Brain microvascular endothelial cell (primary cell): ENCODE data around the gene DNAJC13.

Experiments
- DNase-seq: peaks from one replicate; pipeline ENCODE4 v3.0.0-alpha.2; 2020
- H3K27ac ChIP-seq: fragments of 250-450 bp; sonication (Bioruptor Pico); 2 replicates; pipeline ENCODE4 v1.5.1; 2020; ENCODE audit warnings: mild to moderate bottlenecking, moderate library complexity
- H3K27me3 ChIP-seq: fragments of 250-450 bp; sonication (Bioruptor Pico); replicated peaks from 2 replicates; pipeline ENCODE4 v1.5.1; 2020; ENCODE audit warnings: mild to moderate bottlenecking
- H3K36me3 ChIP-seq: fragments of 250-450 bp; sonication (Bioruptor Pico); replicated peaks from 2 replicates; pipeline ENCODE4 v1.5.1; 2020; ENCODE audit warnings: mild to moderate bottlenecking
- H3K4me3 ChIP-seq: 2 replicates; pipeline ENCODE4 v1.5.1; 2011; ENCODE audit warnings: low read depth, mild to moderate bottlenecking, control low read depth, low read length, moderate library complexity
- in situ Hi-C: cut with HindIII; loops from 2 replicates; pipeline ENCODE4 v1.10.0; 2017; ENCODE audit warnings: low sequenced_read_pairs, low pct_ligation_motif_present
- TF ChIP-seq, protein P1 (sequence below): IDR thresholded peaks from 2 replicates; pipeline ENCODE4 v1.5.1; 2011; ENCODE audit warnings: low read depth, mild to moderate bottlenecking, moderate library complexity, low read length, control low read depth, inconsistent platforms; ENCODE audit errors: missing control alignments

The DNAJC13 gene

DNA sequence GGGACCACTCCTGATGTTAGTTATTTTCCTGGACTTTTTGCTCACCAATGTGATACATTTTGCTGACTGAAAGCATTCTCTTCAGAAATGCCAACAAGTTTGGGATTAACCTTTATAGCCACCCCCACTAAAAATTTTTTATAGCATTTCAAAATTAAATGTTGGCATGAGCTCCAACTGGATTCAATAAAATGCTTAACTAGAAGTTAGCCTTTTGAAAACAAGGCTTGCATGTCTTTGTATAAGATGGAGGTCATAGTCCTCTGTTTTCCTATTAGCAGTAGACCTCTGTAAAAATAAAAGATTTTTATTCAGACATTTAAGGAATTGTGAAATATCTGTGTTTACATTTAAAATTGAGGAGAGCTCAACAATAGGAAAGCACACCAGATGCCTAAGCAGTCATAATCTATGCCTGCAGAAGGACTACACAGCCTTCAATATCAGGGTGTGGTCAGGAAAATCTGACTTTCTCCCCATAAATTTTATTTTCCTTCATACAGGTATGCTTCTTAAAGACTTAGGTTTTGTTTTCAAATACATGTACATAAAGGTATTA, 87.2 kb downstream of the DNAJC13 start:
- no peaks in the 10 kb centered on the region for H3K27me3 ChIP-seq
- in situ Hi-C loops = no loop called here
- TF ChIP-seq, protein P1, sequence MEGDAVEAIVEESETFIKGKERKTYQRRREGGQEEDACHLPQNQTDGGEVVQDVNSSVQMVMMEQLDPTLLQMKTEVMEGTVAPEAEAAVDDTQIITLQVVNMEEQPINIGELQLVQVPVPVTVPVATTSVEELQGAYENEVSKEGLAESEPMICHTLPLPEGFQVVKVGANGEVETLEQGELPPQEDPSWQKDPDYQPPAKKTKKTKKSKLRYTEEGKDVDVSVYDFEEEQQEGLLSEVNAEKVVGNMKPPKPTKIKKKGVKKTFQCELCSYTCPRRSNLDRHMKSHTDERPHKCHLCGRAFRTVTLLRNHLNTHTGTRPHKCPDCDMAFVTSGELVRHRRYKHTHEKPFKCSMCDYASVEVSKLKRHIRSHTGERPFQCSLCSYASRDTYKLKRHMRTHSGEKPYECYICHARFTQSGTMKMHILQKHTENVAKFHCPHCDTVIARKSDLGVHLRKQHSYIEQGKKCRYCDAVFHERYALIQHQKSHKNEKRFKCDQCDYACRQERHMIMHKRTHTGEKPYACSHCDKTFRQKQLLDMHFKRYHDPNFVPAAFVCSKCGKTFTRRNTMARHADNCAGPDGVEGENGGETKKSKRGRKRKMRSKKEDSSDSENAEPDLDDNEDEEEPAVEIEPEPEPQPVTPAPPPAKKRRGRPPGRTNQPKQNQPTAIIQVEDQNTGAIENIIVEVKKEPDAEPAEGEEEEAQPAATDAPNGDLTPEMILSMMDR = no peak
- peaks cover 63% of the 10 kb centered on the region for H3K36me3 ChIP-seq
- DNase-seq = no peak
- H3K27ac ChIP-seq = no peak overlapping the region
- no peak overlapping the region for H3K4me3 ChIP-seq

DNA sequence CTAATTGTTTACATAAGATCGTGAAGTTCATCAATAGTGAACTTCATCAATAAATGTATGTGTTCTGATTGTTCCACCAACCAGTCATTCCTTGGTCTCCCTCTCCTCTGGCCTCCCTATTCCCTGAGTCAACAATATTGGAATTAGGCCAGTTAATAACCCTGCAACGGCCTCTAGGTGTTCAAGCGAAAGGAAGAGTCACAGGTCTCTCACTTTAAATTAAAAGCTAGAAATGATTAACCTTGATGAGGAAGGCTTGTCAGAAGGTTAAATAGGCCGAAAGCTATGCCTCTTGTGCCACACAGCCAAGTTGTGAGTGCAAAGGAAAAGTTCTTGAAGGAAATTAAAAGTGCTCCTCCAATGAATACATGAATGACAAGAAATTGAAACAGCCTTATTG, 90.4 kb downstream of the DNAJC13 start:
- in situ Hi-C loops = no loop called here
- Histone ChIP-seq H3K27ac (no peak overlapping the region), H3K36me3 (peaks cover 43% of the 10 kb centered on the region), H3K27me3 (no peaks in the 10 kb centered on the region), H3K4me3 (no peak overlapping the region)
- no peak for DNase-seq
- TF ChIP-seq, protein P1 = no peak

DNA sequence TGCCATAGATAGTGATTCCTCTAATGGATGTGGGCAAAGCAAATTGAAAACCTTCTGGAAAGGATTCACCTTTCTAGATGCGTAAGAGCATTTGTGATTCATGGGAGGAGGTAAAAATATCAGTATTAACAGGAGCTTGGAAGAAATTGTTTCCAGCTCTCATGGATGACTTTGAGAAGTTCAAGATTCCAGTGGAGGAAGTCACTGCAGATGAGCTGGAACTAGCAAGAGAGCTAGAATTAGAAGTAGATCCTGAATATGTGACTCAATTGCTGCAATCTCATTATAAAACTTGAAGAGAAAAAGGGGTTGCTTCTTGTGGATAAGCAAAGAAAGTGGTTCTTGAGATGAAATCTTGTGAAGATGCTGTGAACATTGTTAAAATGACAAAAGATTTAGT, 91.8 kb downstream of the DNAJC13 start:
- Histone ChIP-seq H3K4me3 (no peak overlapping the region), H3K27me3 (no peaks in the 10 kb centered on the region), H3K27ac (no peak overlapping the region), H3K36me3 (peaks cover 46% of the 10 kb centered on the region)
- TF ChIP-seq, protein P1 = no peak
- in situ Hi-C loops = no loop called here
- no peak for DNase-seq

DNA sequence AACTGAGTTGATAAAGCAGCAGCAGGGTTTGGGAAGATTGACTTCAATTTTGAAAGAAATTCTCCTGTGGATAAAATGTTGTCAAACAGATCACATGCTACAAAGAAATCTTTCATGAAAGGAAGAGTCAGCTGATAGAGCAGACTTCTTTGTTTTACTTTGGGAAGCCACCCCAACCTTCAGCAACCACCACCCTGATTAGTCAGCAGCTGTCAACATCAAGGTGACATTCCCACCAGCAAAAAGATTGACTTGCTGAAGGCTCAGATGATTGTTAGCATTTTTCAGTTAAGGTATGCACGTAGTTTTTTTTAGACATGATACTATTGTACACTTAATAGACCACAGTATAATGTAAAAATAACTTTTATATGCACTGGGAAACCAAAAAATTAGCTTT, 92.2 kb downstream of the DNAJC13 start:
- H3K27ac ChIP-seq = no peak overlapping the region
- DNase-seq = no peak
- in situ Hi-C loops = no loop called here
- no peaks in the 10 kb centered on the region for H3K27me3 ChIP-seq
- TF ChIP-seq, protein P1 = no peak
- H3K36me3 ChIP-seq = peaks cover 50% of the 10 kb centered on the region
- no peak overlapping the region for H3K4me3 ChIP-seq

DNA sequence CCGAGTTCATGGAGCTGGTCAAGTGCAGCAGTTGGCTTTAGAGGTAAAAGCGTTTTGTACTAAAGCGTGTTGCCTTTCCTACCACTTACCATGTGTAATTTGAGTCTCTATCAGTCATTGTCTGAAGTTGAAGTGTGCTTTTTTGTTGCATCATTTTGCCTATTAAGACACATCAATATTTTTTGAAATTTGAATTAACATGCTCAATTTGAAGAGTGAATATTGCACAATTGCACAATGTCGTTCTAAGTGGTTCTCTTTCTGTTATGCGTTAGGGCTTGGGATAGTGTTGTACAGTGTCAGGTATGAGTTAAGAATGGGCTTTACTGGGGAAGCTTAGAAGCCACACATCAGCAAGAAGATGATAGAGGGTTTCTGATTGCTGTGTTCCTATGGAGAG, 95.8 kb downstream of the DNAJC13 start:
- Histone ChIP-seq H3K4me3 (no peak overlapping the region), H3K27ac (no peak overlapping the region), H3K27me3 (no peaks in the 10 kb centered on the region), H3K36me3 (peaks cover 61% of the 10 kb centered on the region)
- DNase-seq = no peak
- TF ChIP-seq, protein P1 = no peak
- in situ Hi-C loops = no loop called here

DNA sequence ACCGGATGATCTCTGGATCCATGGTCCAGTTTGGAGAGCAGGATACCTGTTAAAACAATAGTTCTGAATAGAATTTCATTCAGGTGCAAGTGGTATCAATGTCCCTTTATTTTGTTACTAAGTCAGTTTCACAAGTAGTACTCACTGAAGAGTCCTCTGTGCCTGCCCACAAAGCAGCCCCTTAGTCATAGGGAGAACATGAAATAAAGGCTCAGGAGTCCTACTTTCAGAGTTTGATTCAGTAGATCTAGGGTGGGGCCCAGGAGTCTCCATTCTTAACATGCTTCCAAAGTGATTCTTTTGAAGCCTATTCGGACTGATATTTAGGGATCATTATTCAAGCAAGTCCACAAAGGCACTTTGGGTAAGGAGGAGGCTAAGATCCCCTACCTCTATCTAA, 100.0 kb downstream of the DNAJC13 start:
- in situ Hi-C loops = no loop called here
- Histone ChIP-seq H3K4me3 (no peak overlapping the region), H3K27ac (no peak overlapping the region), H3K36me3 (peaks cover 57% of the 10 kb centered on the region), H3K27me3 (no peaks in the 10 kb centered on the region)
- no peak for DNase-seq
- TF ChIP-seq, protein P1 = no peak
